Testis (tissue), 3 donors: Measurements from ENCODE around the gene PTPRD. TPM values are rescaled to one million over a fixed set of nuclear protein-coding genes. Genes with fewer than 3 reads are reported as not detected.

Source experiments
- DNase-seq: peaks from one replicate; pipeline ENCODE4 v3.0.0-alpha.2; 2019
- H3K27ac ChIP-seq, 2 donors: fragments of 200-600 bp; sonication (generic); one replicate each; pipeline ENCODE4 v1.5.1; 2019
- H3K27me3 ChIP-seq: fragments of 200-600 bp; sonication (generic); one replicate; pipeline ENCODE4 v1.5.1; 2019
- H3K36me3 ChIP-seq: fragments of 200-600 bp; sonication (generic); one replicate; pipeline ENCODE4 v1.5.1; 2017; ENCODE audit warnings: low read depth; ENCODE audit errors: missing control alignments
- H3K4me1 ChIP-seq: fragments of 200-600 bp; sonication (generic); one replicate; pipeline ENCODE4 v1.5.1; 2019
- H3K4me3 ChIP-seq, 2 donors: fragments of 200-600 bp; sonication (generic); one replicate each; pipeline ENCODE4 v1.5.1; 2017 to 2019
- H3K9me3 ChIP-seq: fragments of 200-600 bp; sonication (generic); one replicate; pipeline ENCODE4 v1.5.1; 2017
- CTCF ChIP-seq, 3 experiments: fragments of 450-650 bp in 2 of 3; fragments of 200-600 bp in 1 of 3; sonication (generic) in 1 of 3; IDR thresholded peaks; one replicate each; pipeline ENCODE4 v1.5.1; 2016 to 2019; ENCODE audit warnings: antibody characterized with exemption in 3 of 3, mild to moderate bottlenecking in 2 of 3, moderate library complexity in 1 of 3
- POLR2A ChIP-seq: fragments of 450-650 bp; IDR thresholded peaks from one replicate; pipeline ENCODE4 v1.6.1; 2017; ENCODE audit warnings: antibody characterized with exemption, mild to moderate bottlenecking, moderate library complexity
- WGBS, 2 donors: methylation state at CpG; one replicate each; pipeline ENCODE4 v1.1.5; 2018; 5-methylcytosine and 5-hydroxymethylcytosine counted together
- intact Hi-C: fragments of 100-400 bp; cut with DNase I; formaldehyde crosslinking; loops from one replicate; pipeline ENCODE4 v1.15.1; 2023; ENCODE audit warnings: low total_unique reads
- polyA plus RNA-seq: library from polyadenylated mRNA; stranded (reverse); fragments of 350-450 nt; fragmentation: Illumina TruSeq; extraction: RNeasy Lipid Tissue Mini Kit (QIAGEN cat#74804); gene quantifications from one replicate; pipeline ENCODE4 v1.2.3, GENCODE V29; 2014; ENCODE audit warnings: low read depth, low replicate concordance; ENCODE audit not compliant: insufficient read depth
- total RNA-seq, 2 donors: library from RNA; depleted of rRNA; stranded (reverse); fragments of >200 nt; gene quantifications; one replicate each; pipeline ENCODE4 v1.2.3, GENCODE V29; 2016

The PTPRD gene
- total and polyA plus RNA-seq, 3 donors from 2014 or later, result 15.4 to 33.6 (median 32.5) TPM

GRCh38 chr9:8905731-8906130, 1707.1 kb downstream of the PTPRD start:
- DNase-seq, result no peak
- 70 to 84% methylated on average over 3 of the region's 3 CpGs for WGBS, 2 donors
- TF ChIP-seq POLR2A, result no peak
- no peak for TF ChIP-seq CTCF (IDR thresholded peaks at IDR 0.05)
- Histone ChIP-seq H3K27me3 (no peaks in the 10 kb centered on the region), H3K9me3 (no peaks in the 10 kb centered on the region), H3K4me3 (no peak overlapping the region), H3K36me3 (no peaks in the 10 kb centered on the region), H3K4me1 (no peaks in the 10 kb centered on the region), H3K27ac (no peak overlapping the region)
- intact Hi-C loops, result no loop called here

- Histone ChIP-seq H3K36me3 (no peaks in the 10 kb centered on the region), H3K27ac (no peak overlapping the region), H3K4me3 (no peak overlapping the region), H3K9me3 (no peaks in the 10 kb centered on the region), H3K4me1 (no peaks in the 10 kb centered on the region), H3K27me3 (no peaks in the 10 kb centered on the region)
- intact Hi-C loops, result no loop called here
- 74 to 77% methylated on average over 8 of the region's 8 CpGs for WGBS, 2 donors
- TF ChIP-seq CTCF (IDR thresholded peaks at IDR 0.05), result no peak
- TF ChIP-seq POLR2A, result no peak
- no peak for DNase-seq
Measured at GRCh38 chr9:8904771-8905515, 1707.9 kb downstream of the PTPRD start.

- intact Hi-C loops, result no loop called here
- no peaks in the 10 kb centered on the region for H3K9me3 ChIP-seq
- 76 to 86% methylated on average over 5 of the region's 5 CpGs for WGBS, 2 donors
Measured at GRCh38 chr9:8903077-8903476, 1709.7 kb downstream of the PTPRD start.

GRCh38 chr9:8901146-8901545, 1711.7 kb downstream of the PTPRD start:
- no peak overlapping the region for H3K4me3 ChIP-seq
- no peaks in the 10 kb centered on the region for H3K9me3 ChIP-seq
- 78 to 89% methylated on average over 2 of the region's 2 CpGs for WGBS, 2 donors
- no peak for DNase-seq
- intact Hi-C loops, result no loop called here
- no peaks in the 10 kb centered on the region for H3K36me3 ChIP-seq
- no peaks in the 10 kb centered on the region for H3K27me3 ChIP-seq
- H3K27ac ChIP-seq, result no peak overlapping the region
- TF ChIP-seq CTCF (IDR thresholded peaks at IDR 0.05) (no peak), POLR2A (no peak)
- no peaks in the 10 kb centered on the region for H3K4me1 ChIP-seq

More at GRCh38 chr9:8903077-8903476, 1709.7 kb downstream of the PTPRD start:
- Histone ChIP-seq H3K27ac (no peak overlapping the region), H3K4me1 (no peaks in the 10 kb centered on the region), H3K27me3 (no peaks in the 10 kb centered on the region), H3K4me3 (no peak overlapping the region), H3K36me3 (no peaks in the 10 kb centered on the region)
- no peak for TF ChIP-seq CTCF (IDR thresholded peaks at IDR 0.05)
- no peak for TF ChIP-seq POLR2A
- no peak for DNase-seq

- 83 to 86% methylated on average over 4 of the region's 4 CpGs for WGBS, 2 donors
- TF ChIP-seq CTCF (IDR thresholded peaks at IDR 0.05) (no peak), POLR2A (no peak)
- Histone ChIP-seq H3K9me3 (no peaks in the 10 kb centered on the region), H3K4me3 (no peak overlapping the region), H3K27me3 (no peaks in the 10 kb centered on the region), H3K36me3 (no peaks in the 10 kb centered on the region), H3K27ac (no peak overlapping the region), H3K4me1 (no peaks in the 10 kb centered on the region)
- intact Hi-C loops, result no loop called here
- DNase-seq, result no peak
Measured at GRCh38 chr9:8899511-8899910, 1713.3 kb downstream of the PTPRD start.
